NB4 (cell line): ENCODE results near the gene CFAP53.

Experiments
- POLR2A ChIP-seq: IDR thresholded peaks from 2 replicates; pipeline ENCODE4 v1.6.1; 2011; ENCODE audit warnings: mild to moderate bottlenecking; ENCODE audit not compliant: insufficient read length; ENCODE audit errors: extremely low read depth
- TF ChIP-seq, protein P1 (sequence below): IDR thresholded peaks from one replicate; pipeline ENCODE4 v1.5.1; 2012; ENCODE audit warnings: low read depth, low read length
- TF ChIP-seq, protein P2 (sequence below): IDR thresholded peaks from 2 replicates; pipeline ENCODE4 v1.6.1; 2011; ENCODE audit warnings: low read depth, low read length

DNA sequence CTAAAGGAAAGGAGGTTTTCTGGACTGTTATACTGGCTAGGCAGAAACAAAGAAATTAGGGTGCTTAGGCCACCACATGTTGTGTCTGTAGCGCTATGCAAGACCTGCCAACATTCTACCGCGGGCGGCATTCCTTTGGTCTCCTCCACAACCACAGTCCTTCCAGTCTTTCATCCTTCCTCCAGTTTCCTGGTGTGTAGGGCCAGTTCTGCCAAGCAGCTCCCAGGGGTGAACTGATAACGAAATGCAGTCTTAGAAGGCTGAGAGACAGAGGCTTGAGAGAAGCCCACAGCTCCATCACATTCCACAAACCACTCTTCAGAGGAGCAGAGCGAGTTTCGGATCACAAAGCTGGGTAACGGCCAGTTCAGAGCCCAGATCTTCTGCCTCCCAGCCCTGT lies 40.6 kb upstream of the CFAP53 start:
- TF ChIP-seq, protein P1, sequence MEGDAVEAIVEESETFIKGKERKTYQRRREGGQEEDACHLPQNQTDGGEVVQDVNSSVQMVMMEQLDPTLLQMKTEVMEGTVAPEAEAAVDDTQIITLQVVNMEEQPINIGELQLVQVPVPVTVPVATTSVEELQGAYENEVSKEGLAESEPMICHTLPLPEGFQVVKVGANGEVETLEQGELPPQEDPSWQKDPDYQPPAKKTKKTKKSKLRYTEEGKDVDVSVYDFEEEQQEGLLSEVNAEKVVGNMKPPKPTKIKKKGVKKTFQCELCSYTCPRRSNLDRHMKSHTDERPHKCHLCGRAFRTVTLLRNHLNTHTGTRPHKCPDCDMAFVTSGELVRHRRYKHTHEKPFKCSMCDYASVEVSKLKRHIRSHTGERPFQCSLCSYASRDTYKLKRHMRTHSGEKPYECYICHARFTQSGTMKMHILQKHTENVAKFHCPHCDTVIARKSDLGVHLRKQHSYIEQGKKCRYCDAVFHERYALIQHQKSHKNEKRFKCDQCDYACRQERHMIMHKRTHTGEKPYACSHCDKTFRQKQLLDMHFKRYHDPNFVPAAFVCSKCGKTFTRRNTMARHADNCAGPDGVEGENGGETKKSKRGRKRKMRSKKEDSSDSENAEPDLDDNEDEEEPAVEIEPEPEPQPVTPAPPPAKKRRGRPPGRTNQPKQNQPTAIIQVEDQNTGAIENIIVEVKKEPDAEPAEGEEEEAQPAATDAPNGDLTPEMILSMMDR: no peak
- TF ChIP-seq, protein P2, sequence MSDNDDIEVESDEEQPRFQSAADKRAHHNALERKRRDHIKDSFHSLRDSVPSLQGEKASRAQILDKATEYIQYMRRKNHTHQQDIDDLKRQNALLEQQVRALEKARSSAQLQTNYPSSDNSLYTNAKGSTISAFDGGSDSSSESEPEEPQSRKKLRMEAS: no peak
- no peak for TF ChIP-seq POLR2A
